Stimulated activated memory B cell treated with anti-CD40 and anti-IgM and Interleukin-4, amounts not matched to agents 10 μg/mL and 1 μg/mL and 100 μg/mL, for 72 hours (primary cell): ENCODE data around the gene KRTAP10-2.
"Not testable (repeated sequence)": the region's sequence is repeated elsewhere in the genome, so short reads cannot be mapped to it uniquely, and the experiment has no call there.

Experiments used
- ATAC-seq: fragments of 150-1000 bp; cut with Tn5 transposase; 2 replicates; pipeline ENCODE4 v1.10.0; 2021
- H3K27ac Mint-ChIP-seq: one replicate; pipeline ENCODE4 v1.8.0; 2022; ENCODE audit warnings: mild to moderate bottlenecking, mixed read lengths
- H3K27me3 Mint-ChIP-seq: one replicate; pipeline ENCODE4 v1.8.0; 2022; ENCODE audit warnings: mixed read lengths
- H3K36me3 Mint-ChIP-seq: one replicate; pipeline ENCODE4 v1.8.0; 2022; ENCODE audit warnings: mixed read lengths
- H3K4me1 Mint-ChIP-seq: one replicate; pipeline ENCODE4 v1.8.0; 2022; ENCODE audit warnings: mixed read lengths
- H3K4me3 Mint-ChIP-seq: one replicate; pipeline ENCODE4 v1.8.0; 2022; ENCODE audit warnings: mild to moderate bottlenecking, moderate library complexity, mixed read lengths
- H3K9me3 Mint-ChIP-seq: one replicate; pipeline ENCODE4 v1.8.0; 2022; ENCODE audit warnings: mixed read lengths

KRTAP10-2 gene

GRCh38 chr21:44558695-44559094, 7.4 kb upstream of the KRTAP10-2 start, which contains the start of gene KRTAP10-3:
Gene KRTAP10-3, minus strand, starts transcription at chr21:44558795. Its CDS starts 80 bp downstream, at chr21:44558715.
- no peak for ATAC-seq
- peaks cover 20% of the 10 kb centered on the region for H3K36me3 Mint-ChIP-seq
- no peak within 1 kb of the TSS for H3K4me3 Mint-ChIP-seq
- H3K27me3 Mint-ChIP-seq, result peaks cover 26% of the 10 kb centered on the region
- H3K4me1 Mint-ChIP-seq, result peaks cover 30% of the 10 kb centered on the region
- no peak within 1 kb of the TSS for H3K27ac Mint-ChIP-seq
- H3K9me3 Mint-ChIP-seq, result peaks cover 20% of the 10 kb centered on the region

GRCh38 chr21:44558329-44558675, 7.0 kb upstream of the KRTAP10-2 start:
- not testable (repeated sequence) for H3K4me3 Mint-ChIP-seq, H3K27ac Mint-ChIP-seq, ATAC-seq
- H3K27me3 Mint-ChIP-seq, result peaks cover 30% of the 10 kb centered on the region
- peaks cover 19% of the 10 kb centered on the region for H3K9me3 Mint-ChIP-seq
- H3K36me3 Mint-ChIP-seq, result peaks cover 20% of the 10 kb centered on the region
- H3K4me1 Mint-ChIP-seq, result peaks cover 30% of the 10 kb centered on the region

- Mint-ChIP-seq H3K27ac (no peak overlapping the region), H3K27me3 (peaks cover 36% of the 10 kb centered on the region), H3K36me3 (peaks cover 20% of the 10 kb centered on the region), H3K4me3 (no peak overlapping the region), H3K9me3 (peaks cover 13% of the 10 kb centered on the region), H3K4me1 (peaks cover 30% of the 10 kb centered on the region)
- no peak for ATAC-seq
These were observed 6.4 kb upstream of the KRTAP10-2 start for GRCh38 chr21:44557491-44558328.

- peaks cover 27% of the 10 kb centered on the region for H3K4me1 Mint-ChIP-seq
These were observed 5.6 kb upstream of the KRTAP10-2 start for GRCh38 chr21:44556879-44557278.

GRCh38 chr21:44555200-44555875, 4.0 kb upstream of the KRTAP10-2 start:
- Mint-ChIP-seq H3K36me3 (peaks cover 5% of the 10 kb centered on the region), H3K9me3 (no peaks in the 10 kb centered on the region), H3K27me3 (peaks cover 60% of the 10 kb centered on the region), H3K27ac (no peak overlapping the region), H3K4me3 (no peak overlapping the region), H3K4me1 (peaks cover 21% of the 10 kb centered on the region)
- ATAC-seq, result no peak

More at GRCh38 chr21:44556879-44557278, 5.6 kb upstream of the KRTAP10-2 start:
- Mint-ChIP-seq H3K27me3 (peaks cover 45% of the 10 kb centered on the region), H3K4me3 (no peak overlapping the region), H3K36me3 (peaks cover 13% of the 10 kb centered on the region), H3K9me3 (peaks cover 7% of the 10 kb centered on the region), H3K27ac (no peak overlapping the region)
- peak; percentile 89 for ATAC-seq

GRCh38 chr21:44552681-44553080, 1.4 kb upstream of the KRTAP10-2 start:
- no peak for ATAC-seq
- Mint-ChIP-seq H3K4me1 (peaks cover 24% of the 10 kb centered on the region), H3K27ac (no peak overlapping the region), H3K36me3 (peaks cover 2% of the 10 kb centered on the region), H3K9me3 (peaks cover 1% of the 10 kb centered on the region), H3K27me3 (peaks cover 81% of the 10 kb centered on the region), H3K4me3 (no peak overlapping the region)

- Mint-ChIP-seq H3K27me3 (peaks cover 81% of the 10 kb centered on the region), H3K9me3 (peaks cover 7% of the 10 kb centered on the region), H3K27ac (no peak overlapping the region), H3K36me3 (peaks cover 6% of the 10 kb centered on the region), H3K4me1 (peaks cover 27% of the 10 kb centered on the region), H3K4me3 (no peak overlapping the region)
- ATAC-seq, result no peak
These were observed 831 bp upstream of the KRTAP10-2 start for GRCh38 chr21:44552136-44552535.

GRCh38 chr21:44550807-44551206, 498 bp downstream of the KRTAP10-2 start:
- Mint-ChIP-seq H3K27me3 (peaks cover 87% of the 10 kb centered on the region), H3K4me1 (peaks cover 17% of the 10 kb centered on the region), H3K27ac (no peak overlapping the region), H3K36me3 (peaks cover 12% of the 10 kb centered on the region), H3K4me3 (no peak overlapping the region), H3K9me3 (peaks cover 13% of the 10 kb centered on the region)
- no peak for ATAC-seq

- not testable (repeated sequence) for H3K4me3 Mint-ChIP-seq, H3K27ac Mint-ChIP-seq
- Mint-ChIP-seq H3K4me1 (peaks cover 16% of the 10 kb centered on the region), H3K9me3 (peaks cover 18% of the 10 kb centered on the region), H3K27me3 (peaks cover 87% of the 10 kb centered on the region), H3K36me3 (peaks cover 12% of the 10 kb centered on the region)
- ATAC-seq, result peak; percentile 36
These were observed 1.0 kb downstream of the KRTAP10-2 start for GRCh38 chr21:44550285-44550684.

GRCh38 chr21:44549525-44550211, 1.6 kb downstream of the KRTAP10-2 start:
- ATAC-seq, result peak; percentile 20
- no peak overlapping the region for H3K4me3 Mint-ChIP-seq

GRCh38 chr21:44548922-44549321, 2.4 kb downstream of the KRTAP10-2 start:
- Mint-ChIP-seq H3K27me3 (peaks cover 75% of the 10 kb centered on the region), H3K4me1 (peaks cover 16% of the 10 kb centered on the region), H3K27ac (no peak overlapping the region), H3K36me3 (peaks cover 12% of the 10 kb centered on the region), H3K4me3 (no peak overlapping the region), H3K9me3 (peaks cover 18% of the 10 kb centered on the region)
- ATAC-seq, result no peak

More at GRCh38 chr21:44549525-44550211, 1.6 kb downstream of the KRTAP10-2 start:
- peaks cover 18% of the 10 kb centered on the region for H3K9me3 Mint-ChIP-seq
- peaks cover 12% of the 10 kb centered on the region for H3K36me3 Mint-ChIP-seq
- no peak overlapping the region for H3K27ac Mint-ChIP-seq
- peaks cover 82% of the 10 kb centered on the region for H3K27me3 Mint-ChIP-seq
- H3K4me1 Mint-ChIP-seq, result peaks cover 16% of the 10 kb centered on the region

GRCh38 chr21:44548381-44548780, 2.9 kb downstream of the KRTAP10-2 start:
- peaks cover 18% of the 10 kb centered on the region for H3K9me3 Mint-ChIP-seq
- H3K36me3 Mint-ChIP-seq, result peaks cover 12% of the 10 kb centered on the region
- H3K27ac Mint-ChIP-seq, result no peak overlapping the region

GRCh38 chr21:44547656-44548331, 3.5 kb downstream of the KRTAP10-2 start:
- H3K4me3 Mint-ChIP-seq, result no peak overlapping the region
- peaks cover 64% of the 10 kb centered on the region for H3K27me3 Mint-ChIP-seq
- peaks cover 12% of the 10 kb centered on the region for H3K36me3 Mint-ChIP-seq
- no peak for ATAC-seq
- peaks cover 16% of the 10 kb centered on the region for H3K4me1 Mint-ChIP-seq
- no peak overlapping the region for H3K27ac Mint-ChIP-seq
- H3K9me3 Mint-ChIP-seq, result peaks cover 18% of the 10 kb centered on the region

More at GRCh38 chr21:44548381-44548780, 2.9 kb downstream of the KRTAP10-2 start:
- Mint-ChIP-seq H3K4me3 (no peak overlapping the region), H3K27me3 (peaks cover 70% of the 10 kb centered on the region), H3K4me1 (peaks cover 16% of the 10 kb centered on the region)
- no peak for ATAC-seq

GRCh38 chr21:44544566-44544965, 6.7 kb downstream of the KRTAP10-2 start:
- peaks cover 12% of the 10 kb centered on the region for H3K36me3 Mint-ChIP-seq
- H3K27me3 Mint-ChIP-seq, result peaks cover 41% of the 10 kb centered on the region
- peaks cover 18% of the 10 kb centered on the region for H3K9me3 Mint-ChIP-seq
- no peak overlapping the region for H3K27ac Mint-ChIP-seq
- no peak overlapping the region for H3K4me3 Mint-ChIP-seq
- peaks cover 9% of the 10 kb centered on the region for H3K4me1 Mint-ChIP-seq
- ATAC-seq, result no peak

GRCh38 chr21:44542716-44543115, 8.6 kb downstream of the KRTAP10-2 start:
- ATAC-seq, result no peak
- peaks cover 41% of the 10 kb centered on the region for H3K27me3 Mint-ChIP-seq
- no peak overlapping the region for H3K4me3 Mint-ChIP-seq
- H3K9me3 Mint-ChIP-seq, result peaks cover 17% of the 10 kb centered on the region
- peaks cover 7% of the 10 kb centered on the region for H3K4me1 Mint-ChIP-seq
- peaks cover 12% of the 10 kb centered on the region for H3K36me3 Mint-ChIP-seq
- H3K27ac Mint-ChIP-seq, result no peak overlapping the region
